HUES6 (cell line): ENCODE measurements around the gene PDE6A.
"Not testable (repeated sequence)": the region's sequence is repeated elsewhere in the genome, so short reads cannot be mapped to it uniquely, and the experiment has no call there.

Experiments used
- H3K27ac ChIP-seq: 2 replicates; pipeline ENCODE4 v1.7.0; 2013; ENCODE audit warnings: low read depth, mild to moderate bottlenecking, low read length, inconsistent platforms
- H3K27me3 ChIP-seq: 2 replicates; pipeline ENCODE4 v1.6.1; 2013; ENCODE audit warnings: low read length; ENCODE audit not compliant: control insufficient read depth, insufficient read depth
- H3K36me3 ChIP-seq: 2 replicates; pipeline ENCODE4 v1.6.1; 2013; ENCODE audit warnings: low read length; ENCODE audit not compliant: control insufficient read depth, insufficient read depth
- H3K4me1 ChIP-seq: 2 replicates; pipeline ENCODE4 v1.6.1; 2013; ENCODE audit warnings: low read length; ENCODE audit not compliant: control insufficient read depth, insufficient read depth
- H3K4me3 ChIP-seq: 2 replicates; pipeline ENCODE4 v1.5.1; 2013; ENCODE audit warnings: low read depth, low read length
- H3K9ac ChIP-seq: one replicate; pipeline ENCODE4 v1.6.1; 2013; ENCODE audit warnings: mild to moderate bottlenecking, low read length
- H3K9me3 ChIP-seq: 2 replicates; pipeline ENCODE4 v1.6.1; 2013; ENCODE audit warnings: low read depth, low read length; ENCODE audit not compliant: control insufficient read depth, insufficient read depth

The PDE6A gene

DNA sequence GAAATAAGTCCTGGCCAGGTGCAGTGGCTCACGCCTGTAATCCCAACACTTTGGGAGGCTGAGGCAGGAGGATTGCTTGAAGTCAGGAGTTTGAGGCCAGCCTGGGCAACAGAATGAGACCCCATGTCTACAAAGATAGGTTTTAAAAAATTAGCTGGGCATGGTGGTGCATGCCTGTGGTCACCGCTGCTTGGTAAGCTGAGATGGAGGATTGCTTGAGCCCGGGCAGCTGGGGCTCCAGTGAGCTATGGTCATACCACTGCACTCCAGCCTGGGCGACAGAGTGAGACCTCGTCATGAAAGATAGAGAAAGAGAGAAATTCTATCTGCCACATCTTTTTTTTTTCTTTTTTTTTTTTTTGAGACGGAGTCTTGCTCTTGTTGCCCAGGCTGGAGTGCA lies 86.1 kb downstream of the PDE6A start:
- not testable (repeated sequence) for H3K9me3 ChIP-seq, H3K9ac ChIP-seq, H3K36me3 ChIP-seq, H3K4me3 ChIP-seq, H3K4me1 ChIP-seq, H3K27ac ChIP-seq, H3K27me3 ChIP-seq

DNA sequence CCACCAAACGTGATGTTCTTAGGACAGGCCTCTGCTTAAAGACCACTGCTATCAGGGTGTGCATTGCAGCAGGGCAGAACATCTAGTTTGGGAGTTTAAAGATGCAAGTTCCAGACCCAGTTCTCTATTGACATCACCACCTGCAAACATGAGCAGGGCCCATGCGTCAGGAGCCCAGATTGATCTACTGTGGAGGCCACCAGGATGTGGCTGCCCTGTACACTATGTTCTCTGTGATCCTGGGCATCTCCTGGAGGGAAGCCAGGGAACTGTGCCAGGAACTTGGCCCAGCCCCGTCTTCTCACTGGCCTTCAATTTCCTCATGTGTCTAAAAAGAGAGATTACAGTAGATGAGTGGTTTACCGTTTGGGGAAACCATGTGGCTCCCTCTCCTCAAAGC lies 87.1 kb downstream of the PDE6A start:
- H3K27ac ChIP-seq = no peak overlapping the region

DNA sequence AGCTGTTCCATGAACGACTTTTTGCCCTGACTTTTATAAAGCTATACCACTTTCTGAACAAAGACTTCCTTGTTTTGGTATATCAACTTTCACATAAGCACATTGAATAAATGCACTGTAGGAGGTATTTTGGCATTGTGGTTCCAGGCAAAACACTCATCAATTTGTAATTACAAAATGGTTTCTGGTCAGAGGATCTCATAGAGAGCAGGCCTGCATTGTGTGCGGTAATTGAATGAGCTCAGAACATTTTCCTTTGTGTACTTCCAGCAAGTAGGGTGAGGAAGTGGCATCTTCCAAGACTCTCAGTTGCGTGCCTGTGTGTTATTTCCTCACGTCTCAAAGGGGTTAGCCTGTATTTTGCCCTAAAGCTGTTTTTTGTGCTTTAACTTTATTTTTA lies 89.2 kb downstream of the PDE6A start:
- Histone ChIP-seq H3K27ac (no peak overlapping the region), H3K9me3 (no peaks in the 10 kb centered on the region)

More for the DNA sequence above, 87.1 kb downstream of the PDE6A start:
- no peaks in the 10 kb centered on the region for H3K27me3 ChIP-seq
- H3K4me1 ChIP-seq = peaks cover 7% of the 10 kb centered on the region; the same call in 1 of the 2 replicates
- H3K4me3 ChIP-seq = no peak overlapping the region
- H3K9ac ChIP-seq = no peak overlapping the region
- no peaks in the 10 kb centered on the region for H3K36me3 ChIP-seq
- no peaks in the 10 kb centered on the region for H3K9me3 ChIP-seq

DNA sequence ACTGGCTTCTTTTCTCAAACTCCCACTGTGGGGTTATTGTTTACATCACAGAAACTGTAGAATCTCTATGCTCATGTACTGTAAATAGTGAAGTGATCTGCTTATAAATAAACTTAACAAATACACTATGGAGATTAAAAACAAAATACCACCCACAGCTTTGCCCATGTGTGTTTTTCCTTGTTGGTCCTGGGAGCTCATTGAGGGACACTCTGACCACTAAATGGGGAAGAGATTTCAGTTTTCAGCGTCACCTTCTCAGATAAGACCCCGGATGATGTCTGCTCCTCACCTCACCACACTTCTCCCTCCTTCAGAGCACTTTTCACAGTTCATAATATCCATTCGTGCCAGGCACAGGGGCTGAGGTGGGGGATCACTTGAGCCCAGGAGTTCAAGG lies 89.7 kb downstream of the PDE6A start:
- Histone ChIP-seq H3K36me3 (no peaks in the 10 kb centered on the region), H3K4me1 (no peaks in the 10 kb centered on the region), H3K4me3 (no peak overlapping the region), H3K27me3 (no peaks in the 10 kb centered on the region), H3K9ac (no peak overlapping the region), H3K9me3 (no peaks in the 10 kb centered on the region), H3K27ac (no peak overlapping the region)

More for the DNA sequence above, 89.2 kb downstream of the PDE6A start:
- Histone ChIP-seq H3K4me3 (no peak overlapping the region), H3K27me3 (no peaks in the 10 kb centered on the region), H3K9ac (no peak overlapping the region), H3K36me3 (no peaks in the 10 kb centered on the region), H3K4me1 (no peaks in the 10 kb centered on the region)

DNA sequence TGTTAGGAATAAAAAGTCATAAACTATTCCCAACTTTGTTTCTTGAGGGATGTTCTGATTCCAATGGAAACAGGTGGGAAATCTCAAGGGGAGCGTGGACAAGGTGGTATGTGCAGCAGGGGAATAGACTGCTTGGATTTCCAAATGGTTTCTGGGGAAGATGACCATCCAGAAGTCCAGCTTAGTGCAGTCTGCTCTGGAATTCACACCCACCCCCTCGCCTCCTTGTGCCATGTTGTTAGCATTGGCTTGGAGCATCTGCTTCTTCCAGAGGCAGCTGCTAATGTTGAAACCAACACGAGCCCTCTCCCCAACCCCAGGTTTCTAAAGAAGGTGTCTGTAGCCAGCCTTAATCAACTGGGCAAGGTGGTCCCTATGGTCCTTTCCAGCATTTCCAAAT lies 90.9 kb downstream of the PDE6A start:
- H3K9me3 ChIP-seq = 0 out of 2 replicates have a peak, but pooled peaks cover 2% of the 10 kb centered on the region
- H3K4me3 ChIP-seq = no peak overlapping the region
- H3K27me3 ChIP-seq = no peaks in the 10 kb centered on the region
- peaks cover 8% of the 10 kb centered on the region; the same call in 1 of the 2 replicates for H3K36me3 ChIP-seq
- H3K9ac ChIP-seq = no peak overlapping the region
- no peak overlapping the region for H3K27ac ChIP-seq
- no peaks in the 10 kb centered on the region for H3K4me1 ChIP-seq

GRCh38 chr5:149853331-149853648 lies 91.3 kb downstream of the PDE6A start:
- no peak overlapping the region for H3K27ac ChIP-seq
- no peak overlapping the region for H3K9ac ChIP-seq
- H3K36me3 ChIP-seq = peaks cover 11% of the 10 kb centered on the region; the same call in 1 of the 2 replicates
- no peaks in the 10 kb centered on the region for H3K4me1 ChIP-seq
- no peaks in the 10 kb centered on the region for H3K27me3 ChIP-seq
- 0 out of 2 replicates have a peak, but pooled peaks cover 2% of the 10 kb centered on the region for H3K9me3 ChIP-seq
- H3K4me3 ChIP-seq = no peak overlapping the region

GRCh38 chr5:149852641-149853330 lies 91.8 kb downstream of the PDE6A start:
- H3K36me3 ChIP-seq = peaks cover 15% of the 10 kb centered on the region; the same call in 1 of the 2 replicates
- no peak overlapping the region for H3K9ac ChIP-seq
- H3K27me3 ChIP-seq = no peaks in the 10 kb centered on the region
- no peak overlapping the region for H3K27ac ChIP-seq
- no peaks in the 10 kb centered on the region for H3K4me1 ChIP-seq
- H3K9me3 ChIP-seq = 0 out of 2 replicates have a peak, but pooled peaks cover 2% of the 10 kb centered on the region
- no peak overlapping the region for H3K4me3 ChIP-seq

DNA sequence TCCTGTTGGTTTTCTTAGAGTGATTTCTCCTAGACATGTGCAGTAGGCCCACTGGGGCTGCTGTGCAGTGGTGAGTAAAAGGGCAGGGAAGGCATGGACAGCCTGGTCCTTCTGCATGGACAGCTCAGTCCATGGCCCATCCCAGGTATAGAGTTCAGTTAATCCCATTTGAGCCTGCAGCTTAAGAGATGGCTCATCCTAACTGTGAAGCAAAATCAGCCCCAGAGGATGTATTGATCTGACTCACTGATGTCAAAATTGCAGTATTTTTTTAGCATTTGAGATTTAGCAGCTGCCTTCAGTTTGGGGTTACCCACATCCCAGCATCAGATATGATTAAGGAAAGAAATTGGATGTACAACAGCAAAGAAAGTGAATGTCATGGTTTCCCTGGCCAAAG lies 93.4 kb downstream of the PDE6A start:
- H3K27me3 ChIP-seq = no peaks in the 10 kb centered on the region
- no peak overlapping the region for H3K4me3 ChIP-seq
- no peak overlapping the region for H3K27ac ChIP-seq
- H3K4me1 ChIP-seq = no peaks in the 10 kb centered on the region
- H3K9me3 ChIP-seq = 0 out of 2 replicates have a peak, but pooled peaks cover 2% of the 10 kb centered on the region
- no peak overlapping the region for H3K9ac ChIP-seq
- H3K36me3 ChIP-seq = peaks cover 26% of the 10 kb centered on the region

- no peak overlapping the region for H3K9ac ChIP-seq
- no peak overlapping the region for H3K4me3 ChIP-seq
- no peaks in the 10 kb centered on the region for H3K4me1 ChIP-seq
- H3K27me3 ChIP-seq = no peaks in the 10 kb centered on the region
- 0 out of 2 replicates have a peak, but pooled peaks cover 2% of the 10 kb centered on the region for H3K9me3 ChIP-seq
- no peak overlapping the region for H3K27ac ChIP-seq
- H3K36me3 ChIP-seq = peaks cover 36% of the 10 kb centered on the region
These were observed 94.4 kb downstream of the PDE6A start for GRCh38 chr5:149849966-149850910.

DNA sequence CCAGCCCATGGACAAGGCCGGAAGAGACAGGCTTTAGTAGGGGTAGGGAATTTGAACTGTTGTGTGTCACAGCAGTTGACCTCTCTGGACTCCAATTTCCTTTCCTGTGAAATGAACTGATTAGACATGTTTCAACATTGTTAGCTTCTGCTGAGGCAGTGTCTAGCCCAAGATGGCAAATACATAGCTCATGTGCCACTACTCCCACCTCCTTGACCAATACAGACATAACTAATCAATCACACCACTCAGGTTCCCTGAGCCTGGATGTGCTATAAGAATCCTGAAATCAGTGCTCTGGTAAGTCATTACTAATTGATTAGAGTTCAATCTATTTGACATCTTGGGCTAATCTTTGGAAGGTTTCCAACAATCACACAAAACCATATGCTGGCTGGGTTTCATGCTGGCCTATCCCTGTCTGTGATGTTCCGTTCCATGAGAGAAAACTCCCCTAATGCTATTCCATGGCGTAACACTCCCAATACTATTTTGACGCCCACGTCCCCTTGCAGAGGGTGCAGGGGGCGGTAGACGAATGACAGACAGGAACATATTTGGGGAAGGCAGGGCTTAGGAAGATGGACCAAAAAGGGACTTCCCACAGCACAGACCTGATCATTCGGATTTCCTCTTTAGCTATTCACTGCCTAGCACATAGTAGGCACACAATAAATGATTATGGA lies 95.2 kb downstream of the PDE6A start:
- Histone ChIP-seq H3K27me3 (no peaks in the 10 kb centered on the region), H3K4me1 (no peaks in the 10 kb centered on the region), H3K36me3 (peaks cover 43% of the 10 kb centered on the region), H3K9ac (no peak overlapping the region), H3K4me3 (no peak overlapping the region), H3K27ac (no peak overlapping the region), H3K9me3 (0 out of 2 replicates have a peak, but pooled peaks cover 2% of the 10 kb centered on the region)
